ENCODE measurements around the gene PSMA5.

DNA sequence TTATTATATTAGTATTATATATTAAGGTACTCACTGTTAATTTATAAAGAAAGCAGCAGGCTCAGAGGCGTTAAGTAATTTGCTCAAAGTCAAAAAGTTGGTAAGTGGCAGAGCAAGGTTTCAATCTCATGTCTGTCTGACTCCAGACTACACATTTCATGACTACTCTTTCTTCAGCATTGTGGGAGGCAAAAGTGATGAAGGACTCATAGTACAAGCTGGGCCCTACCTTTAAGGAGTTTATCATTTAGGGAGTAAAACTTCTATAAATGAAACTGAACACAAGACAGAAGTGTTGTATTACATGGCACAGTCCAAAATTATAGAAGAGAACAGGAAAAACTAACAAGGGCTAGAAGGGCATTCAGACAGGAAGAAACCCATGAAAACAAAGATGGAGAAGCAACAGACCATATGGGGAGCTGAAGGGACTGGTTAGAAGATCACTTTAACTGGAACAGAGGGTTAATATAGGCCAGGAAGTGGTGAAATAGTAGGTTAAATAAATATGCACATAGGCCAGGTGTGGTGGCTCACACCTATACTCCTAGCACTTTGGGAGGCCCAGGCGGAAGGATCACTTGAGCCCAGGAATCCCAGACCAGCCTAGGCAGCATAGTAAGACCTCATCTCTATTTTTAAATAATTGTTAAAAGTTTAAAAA, 40.1 kb downstream of the PSMA5 start:
- TF ChIP-seq, protein P1, sequence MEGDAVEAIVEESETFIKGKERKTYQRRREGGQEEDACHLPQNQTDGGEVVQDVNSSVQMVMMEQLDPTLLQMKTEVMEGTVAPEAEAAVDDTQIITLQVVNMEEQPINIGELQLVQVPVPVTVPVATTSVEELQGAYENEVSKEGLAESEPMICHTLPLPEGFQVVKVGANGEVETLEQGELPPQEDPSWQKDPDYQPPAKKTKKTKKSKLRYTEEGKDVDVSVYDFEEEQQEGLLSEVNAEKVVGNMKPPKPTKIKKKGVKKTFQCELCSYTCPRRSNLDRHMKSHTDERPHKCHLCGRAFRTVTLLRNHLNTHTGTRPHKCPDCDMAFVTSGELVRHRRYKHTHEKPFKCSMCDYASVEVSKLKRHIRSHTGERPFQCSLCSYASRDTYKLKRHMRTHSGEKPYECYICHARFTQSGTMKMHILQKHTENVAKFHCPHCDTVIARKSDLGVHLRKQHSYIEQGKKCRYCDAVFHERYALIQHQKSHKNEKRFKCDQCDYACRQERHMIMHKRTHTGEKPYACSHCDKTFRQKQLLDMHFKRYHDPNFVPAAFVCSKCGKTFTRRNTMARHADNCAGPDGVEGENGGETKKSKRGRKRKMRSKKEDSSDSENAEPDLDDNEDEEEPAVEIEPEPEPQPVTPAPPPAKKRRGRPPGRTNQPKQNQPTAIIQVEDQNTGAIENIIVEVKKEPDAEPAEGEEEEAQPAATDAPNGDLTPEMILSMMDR (IDR thresholded peaks at IDR 0.05 in 8 of 11, conservative IDR thresholded peaks at IDR 0.05 in 3 of 11), result no peak
- TF ChIP-seq POLR2AphosphoS5 (IDR thresholded peaks at IDR 0.05), result no peak
